GM18873 (cell line): ENCODE results near the gene PRKCQ.

Experiments used
- ATAC-seq: cut with Tn5 transposase; IDR thresholded peaks from one replicate; pipeline ENCODE4 v1.9.1; 2021; ENCODE audit warnings: mild to moderate bottlenecking, moderate library complexity, moderate number of reproducible peaks; ENCODE audit not compliant: unreplicated experiment, low FRiP score

PRKCQ gene

DNA sequence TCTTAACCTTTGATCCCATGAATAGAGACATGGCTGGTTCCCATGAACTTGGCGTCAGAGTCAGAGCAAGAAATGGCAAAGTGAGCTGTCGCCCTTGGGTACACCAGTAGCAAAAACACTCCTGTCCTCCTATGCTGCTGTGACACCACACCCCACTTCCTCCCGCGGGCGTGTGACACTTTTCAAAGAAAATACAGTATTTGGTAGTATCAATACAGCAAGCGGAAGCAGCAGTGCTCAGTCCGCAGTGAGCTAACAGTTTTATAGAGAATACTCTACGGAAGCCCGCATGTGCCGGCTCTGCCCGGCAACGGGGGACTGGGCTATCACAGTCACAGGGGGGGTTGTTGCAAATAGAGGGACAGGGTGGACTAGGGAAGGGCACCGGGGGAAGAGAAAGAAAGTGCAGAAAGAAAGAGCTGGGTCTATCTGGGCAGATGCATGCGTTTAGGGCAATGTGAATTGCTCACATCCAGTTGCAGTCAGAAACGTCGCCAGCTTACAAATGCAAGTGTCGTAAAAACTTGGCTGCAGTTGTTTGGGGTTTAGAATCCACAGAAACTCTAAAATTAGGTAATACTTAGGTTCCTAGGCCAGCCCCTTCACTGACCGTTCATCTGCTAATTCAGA lies 49.8 kb downstream of the PRKCQ start:
- no peak for ATAC-seq

DNA sequence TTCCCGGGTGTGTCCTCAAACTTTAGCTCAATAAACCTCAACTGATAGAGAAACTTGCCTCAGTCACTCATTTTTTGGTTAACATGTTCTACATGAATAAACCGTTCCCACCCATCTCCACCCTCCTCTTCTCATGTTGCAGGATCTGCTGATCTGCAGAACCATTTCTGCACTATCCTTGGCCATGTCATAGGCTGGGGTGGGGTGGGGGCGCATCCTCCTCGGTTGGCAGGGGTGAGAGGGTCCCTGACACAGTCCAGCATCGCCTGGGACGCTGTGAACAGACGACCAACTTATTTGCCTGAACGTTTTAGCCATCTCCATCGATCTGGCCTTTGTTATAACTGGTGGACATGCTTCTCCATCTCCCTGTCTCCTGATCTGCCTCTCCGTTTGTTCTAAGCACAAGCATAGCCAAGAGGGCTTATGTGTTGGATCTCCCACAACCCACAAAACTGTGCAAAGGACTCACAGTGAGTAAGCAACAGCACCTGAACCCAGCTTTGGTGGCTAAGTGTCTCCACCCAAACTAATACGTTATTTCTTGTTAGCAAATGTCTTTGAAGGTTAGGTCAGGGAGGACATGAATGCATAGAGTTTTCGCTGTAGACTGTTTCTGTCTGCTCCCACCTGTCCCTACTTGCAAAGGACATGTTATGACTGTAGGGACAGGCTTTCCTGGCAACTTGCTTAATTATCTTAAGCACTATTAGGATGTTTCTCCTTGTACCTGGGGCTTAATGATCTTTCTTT lies 51.7 kb downstream of the PRKCQ start:
- no peak for ATAC-seq

DNA sequence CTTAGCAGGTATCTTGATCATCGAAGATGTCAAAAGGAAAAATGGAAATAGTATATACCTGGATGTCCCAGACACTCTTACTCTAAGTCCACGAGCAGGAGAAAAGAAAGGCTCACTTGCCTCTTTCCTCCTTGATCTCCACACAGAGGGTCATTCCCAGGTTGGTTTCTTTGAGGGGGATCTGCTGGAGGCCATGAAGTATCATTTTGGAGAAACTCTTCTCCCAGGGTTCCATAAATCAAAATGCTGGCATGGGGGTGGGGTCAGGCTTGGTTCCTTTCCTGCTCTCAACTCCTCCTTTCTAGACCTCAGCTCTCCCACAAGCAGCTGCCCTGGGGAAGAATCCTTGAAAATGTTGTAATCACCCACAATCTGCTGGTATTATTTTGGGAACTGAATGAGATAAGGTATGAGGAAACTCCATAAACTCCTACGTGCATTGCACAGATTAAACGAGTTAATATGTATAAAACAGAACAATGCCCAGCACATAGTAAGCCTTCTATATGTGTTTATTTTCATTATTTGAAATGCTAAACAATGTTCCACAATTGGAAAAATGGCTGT lies 54.4 kb downstream of the PRKCQ start:
- ATAC-seq: no peak

DNA sequence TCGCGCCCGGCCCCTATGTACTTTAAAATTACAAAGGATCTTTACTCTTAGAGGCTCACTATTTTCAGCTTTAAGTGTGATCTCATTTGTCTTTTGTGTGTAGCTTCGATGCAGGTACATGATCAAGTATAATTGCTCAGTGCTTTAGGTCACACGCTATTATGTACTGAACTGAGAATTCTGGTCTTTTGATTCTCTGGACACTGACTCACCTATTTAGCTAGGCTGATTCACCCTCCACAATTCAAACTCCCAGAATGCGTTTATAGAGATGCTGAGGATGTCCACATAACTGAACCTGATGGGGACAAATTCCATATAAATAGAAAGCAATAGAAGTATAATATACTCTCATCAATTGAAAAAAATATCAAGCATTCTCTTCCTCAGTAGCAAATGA lies 57.8 kb downstream of the PRKCQ start:
- ATAC-seq: no peak

DNA sequence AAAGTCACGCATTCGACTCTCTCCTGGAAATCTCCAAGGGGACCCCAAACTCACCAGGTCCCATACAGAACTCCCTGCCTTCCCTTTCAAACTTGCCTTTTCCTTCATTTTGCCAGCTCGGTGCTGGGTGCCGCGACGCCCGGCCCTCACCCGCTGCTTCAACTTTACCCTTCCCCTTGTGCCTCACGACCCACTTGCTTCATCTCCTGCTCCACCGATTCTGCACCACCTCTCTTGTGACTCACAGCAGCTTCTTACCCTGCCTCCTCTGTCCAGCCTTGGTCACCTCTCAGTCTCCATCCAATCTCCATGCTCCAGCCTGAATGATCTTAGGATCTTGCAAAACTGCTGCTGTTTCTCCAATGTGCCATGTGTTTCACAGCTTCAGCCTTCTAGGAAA lies 59.9 kb downstream of the PRKCQ start:
- ATAC-seq: no peak

DNA sequence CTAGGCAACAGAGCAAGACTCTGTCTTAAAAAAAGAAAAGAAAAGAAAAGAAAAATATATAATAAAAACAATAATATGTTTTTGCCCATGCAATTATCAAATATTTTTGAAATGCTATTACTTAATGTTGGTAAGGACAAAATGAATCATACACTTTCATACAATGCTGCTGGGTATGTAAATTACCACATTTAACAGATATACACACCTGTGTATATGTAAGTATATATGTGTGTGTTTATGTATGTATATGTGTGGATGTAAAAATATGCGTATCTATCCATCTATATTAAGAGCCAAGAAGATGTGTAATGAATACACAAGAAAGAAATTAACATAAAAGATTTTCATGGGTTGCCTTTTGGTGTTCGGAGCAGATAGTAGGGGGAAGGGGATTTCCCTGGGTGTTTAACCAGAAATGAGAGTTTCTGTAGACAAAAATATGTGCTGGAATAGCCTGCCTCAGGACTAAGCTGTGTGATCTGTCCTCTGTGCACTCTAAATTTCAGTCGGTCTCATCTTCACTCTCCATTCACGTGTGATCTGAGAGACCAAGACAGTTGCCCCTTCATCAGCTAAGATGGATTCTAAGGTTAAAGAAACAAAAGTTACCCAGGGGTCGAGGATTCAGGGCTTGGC lies 61.2 kb downstream of the PRKCQ start:
- ATAC-seq: no peak

DNA sequence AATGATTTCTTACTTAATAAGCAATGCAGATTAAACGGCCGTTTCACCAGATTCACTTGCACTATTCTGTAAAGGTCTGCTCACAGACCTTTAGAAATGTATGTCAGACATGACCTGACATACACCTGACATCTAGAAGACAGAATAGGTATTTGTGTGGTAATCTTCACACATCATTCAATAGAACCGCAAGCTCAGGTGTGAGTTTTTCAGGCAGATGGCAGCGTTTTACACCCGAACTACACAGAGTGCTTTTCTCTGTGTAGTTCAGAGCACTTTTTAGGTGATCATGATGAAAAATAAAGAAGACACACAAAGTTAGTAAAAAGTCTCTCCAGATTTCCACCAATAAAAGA lies 63.2 kb downstream of the PRKCQ start:
- ATAC-seq: no peak

DNA sequence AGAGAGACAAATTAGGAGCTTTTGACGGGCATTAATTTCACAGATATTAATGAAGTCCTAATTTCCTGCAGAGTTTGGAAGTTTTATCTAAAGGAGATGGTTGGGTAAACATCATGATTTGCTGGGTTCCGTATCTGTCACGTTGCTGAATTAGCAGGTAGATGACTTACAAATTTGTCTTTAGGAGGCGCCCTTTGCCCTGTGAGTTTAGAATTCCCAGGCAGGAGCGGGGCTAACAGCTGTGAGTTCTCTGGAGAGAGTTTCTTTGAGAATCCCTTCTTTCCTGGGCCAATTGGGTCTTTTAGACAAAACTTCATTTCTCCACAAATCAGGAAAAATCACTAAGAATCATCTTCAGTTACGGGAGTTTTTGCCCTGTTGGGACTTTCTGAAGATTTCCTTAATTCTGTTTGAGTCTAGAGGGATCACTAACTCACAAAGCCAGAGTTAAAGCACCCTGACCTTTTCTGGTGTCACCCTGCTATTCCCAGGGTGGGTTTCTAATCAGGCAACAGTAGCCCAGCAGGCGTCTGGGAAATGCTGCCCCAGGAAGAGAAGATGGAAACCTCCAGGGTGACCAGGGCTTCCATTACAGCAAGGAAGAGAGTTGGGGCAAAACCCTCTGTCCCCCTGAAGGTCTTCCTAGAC lies 63.7 kb downstream of the PRKCQ start:
- no peak for ATAC-seq

DNA sequence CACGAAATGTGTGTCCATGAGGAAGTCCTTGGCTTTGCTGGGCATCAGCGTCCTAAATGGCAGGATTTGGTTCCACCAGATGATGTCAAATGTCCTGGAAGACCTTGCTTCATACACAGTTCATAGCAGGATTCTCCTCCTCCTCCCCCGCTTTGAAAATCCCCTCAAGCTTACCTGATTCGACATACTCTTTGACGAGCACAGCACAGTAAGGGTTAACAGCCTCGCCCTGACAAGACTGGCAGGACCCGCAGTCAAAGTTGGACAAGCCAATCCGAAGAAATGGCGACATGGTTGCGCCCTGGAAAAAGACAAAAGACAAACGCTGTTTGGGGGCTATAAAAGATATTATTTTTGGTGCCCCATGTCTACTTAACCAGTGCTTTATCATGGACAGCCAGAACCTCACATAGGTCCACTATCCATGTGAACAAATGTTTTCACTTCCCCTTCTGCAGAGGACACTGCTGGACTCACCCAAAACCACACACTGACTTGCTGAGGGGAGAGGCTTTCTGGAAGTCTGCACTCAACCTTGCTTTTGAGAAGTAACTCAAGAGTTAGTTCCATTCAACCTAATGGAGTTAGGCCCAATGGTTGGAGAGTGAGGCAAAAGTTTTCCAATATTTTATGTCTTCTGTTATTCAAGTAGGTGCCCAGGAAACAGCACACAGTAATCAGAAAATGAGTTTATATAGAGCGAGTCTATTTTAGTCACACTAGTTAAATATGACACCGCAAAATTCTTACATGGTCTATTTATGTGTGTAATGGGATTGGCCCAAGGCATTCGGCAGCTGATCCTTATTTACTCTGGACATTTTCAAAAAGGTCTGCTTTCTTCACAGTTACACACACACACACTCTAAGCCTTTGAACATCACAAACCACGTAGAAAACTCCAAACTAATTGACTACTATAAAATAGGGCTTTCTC lies 65.0 kb downstream of the PRKCQ start:
- no peak for ATAC-seq

DNA sequence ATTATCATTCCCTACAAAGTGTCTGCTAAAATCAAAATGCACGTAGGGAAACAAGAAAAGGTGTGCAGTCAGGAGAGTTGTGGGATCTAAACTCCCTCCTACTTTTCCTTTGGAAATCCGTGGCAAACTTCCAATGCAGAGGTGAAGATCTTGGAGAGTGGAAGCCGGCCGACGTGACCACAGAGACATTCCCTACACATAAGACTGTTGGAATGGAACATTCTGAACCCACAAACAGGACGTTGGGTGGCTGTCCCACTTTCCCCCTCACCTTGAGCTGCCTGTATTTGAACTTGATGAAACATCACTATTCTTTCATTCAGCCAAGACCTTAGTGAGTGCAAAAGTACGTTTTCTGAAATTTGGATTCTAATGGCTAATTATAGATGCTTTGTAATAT lies 65.9 kb downstream of the PRKCQ start:
- no peak for ATAC-seq

DNA sequence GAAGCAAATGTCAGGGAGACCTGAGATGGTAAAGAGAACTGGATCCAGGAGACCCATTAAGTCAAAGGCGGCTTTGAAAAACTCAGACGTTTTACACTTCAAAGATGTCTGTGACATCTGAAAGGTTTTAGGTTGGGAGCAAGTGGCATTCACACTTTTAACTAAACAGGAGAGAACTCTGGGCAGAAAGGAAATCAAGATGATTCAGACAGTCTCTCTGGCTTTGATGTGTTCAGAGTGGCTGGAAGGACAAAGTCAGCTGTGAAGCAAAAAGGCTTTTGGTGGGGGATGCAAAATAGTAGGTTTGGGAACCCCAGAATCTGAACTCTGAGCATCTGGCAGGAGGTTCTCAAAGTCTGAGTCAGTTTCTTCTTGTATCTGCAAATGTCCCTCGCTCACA lies 66.6 kb downstream of the PRKCQ start:
- no peak for ATAC-seq

DNA sequence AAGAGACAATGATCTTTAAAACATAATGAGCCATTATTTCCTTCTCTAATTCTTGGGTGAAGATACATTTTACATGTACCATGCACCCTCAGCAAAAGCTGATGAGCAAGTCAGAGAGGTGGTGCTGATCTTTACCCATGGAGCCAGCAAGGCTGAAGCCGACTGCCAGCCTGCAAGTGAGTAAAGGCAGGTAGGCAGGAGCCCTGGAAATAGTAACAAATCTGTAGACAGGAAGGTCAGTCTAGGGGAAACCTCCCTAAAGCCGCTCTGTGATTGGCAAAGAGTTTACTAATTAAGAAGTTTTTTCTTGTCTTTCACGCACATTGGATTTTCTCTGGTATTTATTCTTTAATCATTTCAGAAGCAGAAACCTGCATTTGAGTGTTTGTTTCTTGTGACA lies 67.9 kb downstream of the PRKCQ start:
- ATAC-seq: no peak

DNA sequence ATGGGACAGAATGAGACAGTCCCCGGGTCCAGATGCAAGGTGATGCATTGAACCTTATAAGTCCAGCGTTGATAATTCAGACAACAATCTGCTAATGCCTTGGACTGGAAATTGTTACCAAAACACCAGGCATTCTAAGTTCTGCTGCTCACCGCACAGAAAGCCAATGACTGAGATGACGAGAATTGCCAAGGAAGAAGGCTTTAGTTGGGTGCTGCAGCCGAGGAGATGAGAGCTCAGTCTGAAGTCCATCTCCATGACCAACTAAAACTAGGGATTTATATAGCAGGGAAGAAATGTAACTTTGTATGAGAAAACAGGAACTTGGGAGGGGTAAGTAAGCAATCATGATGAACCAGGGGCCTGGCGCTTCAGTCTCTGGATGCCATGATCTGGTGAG lies 68.7 kb downstream of the PRKCQ start:
- ATAC-seq: no peak

DNA sequence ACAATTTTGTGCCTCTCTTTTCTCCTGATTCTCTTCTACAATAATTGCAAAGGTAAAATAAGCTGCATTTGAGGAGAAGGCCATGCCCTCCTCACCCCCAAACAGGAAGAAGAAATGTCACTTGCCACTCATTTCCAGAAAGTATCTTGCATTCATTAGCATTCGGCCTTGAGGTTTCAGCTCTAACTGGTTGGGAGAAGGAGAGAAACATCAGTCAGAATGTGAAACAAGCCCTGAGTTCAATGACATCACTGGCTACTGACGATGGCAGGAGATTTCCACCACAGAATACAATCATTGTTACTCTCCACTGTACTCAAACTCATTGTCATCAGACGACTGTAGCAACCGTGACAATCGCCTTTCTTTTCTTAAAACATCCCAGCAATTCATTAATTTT lies 72.8 kb downstream of the PRKCQ start:
- peak; percentile 78 for ATAC-seq

DNA sequence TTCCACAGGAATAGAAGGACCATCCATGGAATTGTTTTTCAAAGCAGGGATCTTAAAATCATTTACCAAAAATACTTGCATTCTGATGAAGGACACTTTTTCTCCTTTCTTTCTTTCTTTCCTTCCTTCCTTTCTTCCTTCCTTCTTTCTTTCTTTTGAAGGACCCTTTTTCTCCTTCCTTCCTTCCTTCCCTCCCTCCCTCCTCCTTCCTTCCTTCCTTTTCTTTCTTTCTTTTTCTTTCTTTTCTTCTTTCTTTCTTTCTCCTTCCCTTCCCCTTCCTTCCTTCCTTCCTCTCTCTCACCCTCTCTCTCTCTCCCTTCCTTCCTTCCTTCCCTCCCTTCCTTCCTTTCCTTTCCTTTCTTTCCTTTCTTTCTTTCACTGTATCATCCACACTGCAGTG lies 74.8 kb downstream of the PRKCQ start:
- ATAC-seq: no peak

DNA sequence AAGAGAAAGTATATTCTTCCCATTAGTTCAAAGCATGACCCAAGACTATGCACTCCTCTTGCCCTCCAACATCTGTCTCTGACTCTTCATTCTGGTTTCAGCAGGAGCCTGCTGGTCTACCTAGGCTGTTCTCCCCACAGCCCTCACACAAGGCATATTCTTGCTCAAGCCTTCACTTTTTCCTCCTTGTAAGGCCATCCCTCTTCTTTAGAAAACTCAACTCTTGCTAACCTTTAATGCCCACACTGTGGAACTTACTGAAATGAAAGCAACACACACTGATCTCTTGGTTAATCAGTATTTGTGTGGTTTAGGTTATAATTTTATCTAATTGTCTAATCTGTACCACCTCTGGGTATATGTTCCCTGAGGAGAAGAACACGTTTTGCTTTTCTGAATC lies 75.8 kb downstream of the PRKCQ start:
- no peak for ATAC-seq

DNA sequence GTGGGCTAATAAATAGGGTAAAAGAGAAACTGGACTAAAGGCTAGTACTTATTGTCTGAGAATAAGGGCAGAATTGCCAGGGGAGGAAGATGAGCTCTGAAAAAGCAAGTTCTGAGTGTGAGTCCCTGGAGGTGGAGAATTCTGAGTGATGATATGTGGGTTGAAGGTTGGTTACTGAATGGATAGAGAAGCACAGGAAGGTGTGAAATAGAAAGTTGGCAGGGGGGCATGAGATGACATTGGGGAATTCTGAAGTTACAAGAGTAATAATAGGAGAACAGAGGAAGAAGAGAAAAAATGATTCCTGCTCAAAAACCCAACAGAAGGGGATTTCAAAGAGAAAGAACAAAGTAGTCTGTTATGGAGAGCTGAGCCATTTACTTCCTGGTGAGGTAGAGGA lies 76.9 kb downstream of the PRKCQ start:
- no peak for ATAC-seq

DNA sequence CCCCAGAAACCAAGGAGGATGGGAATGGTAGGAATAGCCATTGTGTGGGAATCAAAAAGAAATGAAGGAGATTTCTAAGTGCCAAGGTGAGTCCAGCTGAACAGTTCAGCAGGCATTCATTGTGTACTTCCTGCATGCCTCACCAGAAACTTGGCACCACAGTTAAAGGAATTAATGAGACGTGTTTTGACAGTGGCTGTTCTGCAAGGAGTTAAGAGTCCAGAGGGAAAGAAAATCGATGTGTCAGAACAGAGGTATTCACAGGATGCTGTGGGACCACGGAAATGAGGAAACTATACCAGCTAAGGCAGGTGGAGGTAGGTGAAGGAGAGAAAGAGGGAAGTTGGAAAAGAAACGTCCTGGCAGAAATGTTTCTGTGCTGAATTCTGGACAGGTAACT lies 78.1 kb downstream of the PRKCQ start:
- ATAC-seq: no peak

DNA sequence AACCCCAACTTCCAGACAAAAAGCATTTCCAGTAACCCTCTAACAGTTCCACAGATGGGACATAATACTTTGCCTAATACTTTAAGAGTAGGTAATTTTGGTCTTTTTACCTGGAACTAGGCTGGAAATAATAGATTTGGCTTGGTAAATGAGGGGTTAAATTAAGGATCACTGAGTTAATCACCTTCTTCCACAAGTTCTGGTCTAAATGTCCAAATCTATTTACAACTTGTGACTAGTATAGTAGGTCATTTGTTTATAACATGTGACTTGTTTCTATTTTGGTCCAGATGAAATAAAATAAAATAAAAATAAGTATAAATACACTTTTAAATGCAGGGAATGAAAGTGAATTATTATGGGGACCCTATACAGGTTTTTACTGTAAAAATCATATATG lies 80.1 kb downstream of the PRKCQ start:
- no peak for ATAC-seq

DNA sequence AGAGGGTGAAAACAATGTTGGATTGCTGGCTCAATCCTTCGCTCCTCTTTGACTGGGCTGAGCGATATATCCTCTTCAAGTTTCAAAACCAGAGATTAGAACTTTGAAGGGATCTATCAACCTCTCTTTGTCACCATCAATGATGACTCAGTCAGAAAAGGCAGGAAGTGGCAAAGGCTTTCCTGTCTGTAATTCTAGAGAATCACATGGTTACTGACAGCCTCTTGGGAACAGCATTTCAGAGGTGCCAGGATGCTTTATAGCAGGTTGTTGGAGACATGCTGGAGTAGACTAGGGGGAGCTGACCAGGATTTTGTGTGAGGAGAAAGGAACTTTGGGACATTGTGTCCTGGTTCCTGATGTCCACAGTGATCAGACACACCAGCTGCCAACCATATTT lies 81.3 kb downstream of the PRKCQ start:
- ATAC-seq: no peak
